A673 (cell line): ENCODE results near the gene SSTR4. TPM values are rescaled to one million over a fixed set of nuclear protein-coding genes. Genes with fewer than 3 reads are reported as not detected.

Source experiments
- BruUV-seq: library from RNA; stranded (reverse); fragments of 400-500 nt; replicated peaks from 2 replicates; lab custom pipeline; 2021; lab: Mats Ljungman, UMichigan
- CTCF ChIA-PET: fragments of 300-600 bp; sonication (Branson Sonifier 250); formaldehyde crosslinking; loops from one replicate; lab custom pipeline; 2022; ENCODE audit warnings: antibody characterized with exemption; lab: Charles Lee
- POLR2A ChIA-PET: fragments of 300-600 bp; sonication (Branson Sonifier 250); formaldehyde crosslinking; loops from one replicate; lab custom pipeline; 2022; ENCODE audit warnings: antibody characterized with exemption; ENCODE audit not compliant: low non-redundant PET; lab: Charles Lee
- DNase-seq: peaks from one replicate; pipeline ENCODE4 v3.0.0-alpha.2; 2015; ENCODE audit warnings: low spot score
- H3K27ac ChIP-seq: fragments of 200-600 bp; sonication (generic); 2 replicates; pipeline ENCODE4 v1.5.1; 2016; ENCODE audit warnings: mixed run types, low read depth, mild to moderate bottlenecking, mixed read lengths, antibody characterized with exemption, low read length; ENCODE audit not compliant: poor library complexity, severe bottlenecking
- H3K27me3 ChIP-seq: fragments of 200-600 bp; sonication (generic); replicated peaks from 2 replicates; pipeline ENCODE4 v1.6.1; 2017; ENCODE audit warnings: mixed run types, low read depth, mild to moderate bottlenecking, mixed read lengths, antibody characterized with exemption, low read length; ENCODE audit not compliant: insufficient read depth, poor library complexity
- H3K36me3 ChIP-seq: fragments of 200-600 bp; sonication (generic); 2 replicates; pipeline ENCODE4 v1.6.1; 2016; ENCODE audit warnings: mixed run types, mild to moderate bottlenecking, mixed read lengths, antibody characterized with exemption, low read length; ENCODE audit not compliant: insufficient read depth, poor library complexity, severe bottlenecking
- H3K4me1 ChIP-seq: fragments of 200-600 bp; sonication (generic); 2 replicates; pipeline ENCODE4 v1.6.1; 2017; ENCODE audit warnings: mixed run types, mild to moderate bottlenecking, mixed read lengths, antibody characterized with exemption, low read length; ENCODE audit not compliant: insufficient read depth, poor library complexity, severe bottlenecking
- H3K4me3 ChIP-seq: fragments of 200-600 bp; sonication (generic); 2 replicates; pipeline ENCODE4 v1.5.1; 2016; ENCODE audit warnings: low read depth, mixed run types, mild to moderate bottlenecking, mixed read lengths, low read length; ENCODE audit not compliant: poor library complexity, severe bottlenecking
- H3K9me3 ChIP-seq: fragments of 200-600 bp; sonication (generic); 2 replicates; pipeline ENCODE4 v1.6.1; 2016; ENCODE audit warnings: mixed run types, low read depth, mild to moderate bottlenecking, mixed read lengths, antibody characterized with exemption, low read length; ENCODE audit not compliant: poor library complexity, severe bottlenecking
- EZH2 ChIP-seq: fragments of 200-600 bp; sonication (generic); IDR thresholded peaks from 2 replicates; pipeline ENCODE4 v1.6.1; 2017; ENCODE audit warnings: borderline replicate concordance, low read depth, mild to moderate bottlenecking, mixed read lengths, antibody characterized with exemption, low read length; ENCODE audit not compliant: poor library complexity, severe bottlenecking
- intact Hi-C: fragments of 100-400 bp; cut with micrococcal nuclease; formaldehyde crosslinking; loops from one replicate; pipeline ENCODE4 v1.10.0; 2022; ENCODE audit not compliant: unreplicated experiment
- total RNA-seq: library from RNA; stranded (reverse); gene quantifications from 2 replicates; pipeline ENCODE4 v1.2.3, GENCODE V29; 2021
- TF ChIP-seq, protein P1 (sequence below): fragments of 300-800, 200-600 bp; sonication (generic); conservative IDR thresholded peaks from 2 replicates; pipeline ENCODE4 v1.5.1; 2017; ENCODE audit warnings: low read depth, mild to moderate bottlenecking, antibody characterized with exemption, low read length, moderate library complexity, mixed read lengths

The SSTR4 gene
- total RNA-seq, 1 experiment from 2014 or later = not detected

- peaks cover 11% of the 10 kb centered on the region for H3K27me3 ChIP-seq
- DNase-seq = no peak
- ChIA-PET POLR2A (no interaction called here), CTCF (no interaction called here)
- H3K36me3 ChIP-seq = no peaks in the 10 kb centered on the region
- TF ChIP-seq EZH2 = no peak
- TF ChIP-seq, protein P1, sequence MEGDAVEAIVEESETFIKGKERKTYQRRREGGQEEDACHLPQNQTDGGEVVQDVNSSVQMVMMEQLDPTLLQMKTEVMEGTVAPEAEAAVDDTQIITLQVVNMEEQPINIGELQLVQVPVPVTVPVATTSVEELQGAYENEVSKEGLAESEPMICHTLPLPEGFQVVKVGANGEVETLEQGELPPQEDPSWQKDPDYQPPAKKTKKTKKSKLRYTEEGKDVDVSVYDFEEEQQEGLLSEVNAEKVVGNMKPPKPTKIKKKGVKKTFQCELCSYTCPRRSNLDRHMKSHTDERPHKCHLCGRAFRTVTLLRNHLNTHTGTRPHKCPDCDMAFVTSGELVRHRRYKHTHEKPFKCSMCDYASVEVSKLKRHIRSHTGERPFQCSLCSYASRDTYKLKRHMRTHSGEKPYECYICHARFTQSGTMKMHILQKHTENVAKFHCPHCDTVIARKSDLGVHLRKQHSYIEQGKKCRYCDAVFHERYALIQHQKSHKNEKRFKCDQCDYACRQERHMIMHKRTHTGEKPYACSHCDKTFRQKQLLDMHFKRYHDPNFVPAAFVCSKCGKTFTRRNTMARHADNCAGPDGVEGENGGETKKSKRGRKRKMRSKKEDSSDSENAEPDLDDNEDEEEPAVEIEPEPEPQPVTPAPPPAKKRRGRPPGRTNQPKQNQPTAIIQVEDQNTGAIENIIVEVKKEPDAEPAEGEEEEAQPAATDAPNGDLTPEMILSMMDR = no peak
- no peaks in the 10 kb centered on the region for H3K9me3 ChIP-seq
- intact Hi-C loops = no loop called here
- no peak overlapping the region for H3K27ac ChIP-seq
- no peaks in the 10 kb centered on the region for H3K4me1 ChIP-seq
- no TSS peak for BruUV-seq
- H3K4me3 ChIP-seq = no peak overlapping the region
Observed at GRCh38 chr20:22993823-22994222, 41.3 kb upstream of the SSTR4 start.

DNA sequence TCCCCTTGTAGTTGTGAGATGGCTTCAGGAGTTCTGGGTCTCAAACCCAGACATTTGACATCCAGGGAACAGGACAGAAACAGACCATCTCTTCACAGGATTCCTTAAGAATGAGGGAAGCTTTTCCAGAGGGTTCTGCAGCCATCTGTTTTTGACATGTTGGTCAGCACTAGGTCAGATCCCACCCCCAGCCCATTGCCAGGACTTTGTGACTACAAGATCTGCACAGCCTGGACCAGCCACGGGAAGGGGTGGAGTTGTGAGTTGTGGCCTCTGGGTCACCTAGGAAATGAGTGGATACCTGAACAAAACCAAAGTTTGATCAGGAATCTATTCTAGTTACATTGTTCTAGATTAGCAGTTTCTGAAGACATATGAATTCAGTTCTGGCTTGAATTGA is 39.2 kb upstream of the SSTR4 start:
- TF ChIP-seq, protein P1 = no peak
- no peak for TF ChIP-seq EZH2
- CTCF ChIA-PET = no interaction called here
- no TSS peak for BruUV-seq

DNA sequence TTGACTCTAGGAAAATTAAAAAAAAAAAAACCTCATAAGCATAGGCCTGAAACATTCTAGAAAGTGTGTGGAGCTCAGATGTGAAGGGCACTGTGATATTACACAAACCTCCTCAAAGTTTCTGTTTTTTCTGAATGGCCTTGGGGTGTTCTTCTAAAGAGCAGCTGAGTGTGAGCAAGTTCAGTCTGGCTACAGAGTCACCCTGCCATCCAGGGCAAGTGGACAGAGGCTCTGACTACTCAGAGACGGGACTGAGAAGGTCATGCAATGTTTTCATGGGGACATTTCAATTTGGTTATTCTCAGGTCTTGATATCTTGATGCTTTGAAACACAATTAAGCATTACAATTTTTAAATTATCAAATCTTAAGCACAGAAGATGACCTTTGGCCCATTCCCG is 36.6 kb upstream of the SSTR4 start:
- no peak overlapping the region for H3K27ac ChIP-seq
- DNase-seq = no peak
- POLR2A ChIA-PET = no interaction called here
- no peaks in the 10 kb centered on the region for H3K36me3 ChIP-seq
- no peaks in the 10 kb centered on the region for H3K9me3 ChIP-seq
- no TSS peak for BruUV-seq
- TF ChIP-seq, protein P1 = no peak
- no peak for TF ChIP-seq EZH2
- intact Hi-C loops = no loop called here
- CTCF ChIA-PET = no interaction called here
- no peak overlapping the region for H3K4me3 ChIP-seq
- H3K4me1 ChIP-seq = no peaks in the 10 kb centered on the region
- H3K27me3 ChIP-seq = peaks cover 13% of the 10 kb centered on the region

More for the DNA sequence above, 39.2 kb upstream of the SSTR4 start:
- intact Hi-C loops = no loop called here
- no peak for DNase-seq
- no peaks in the 10 kb centered on the region for H3K36me3 ChIP-seq
- H3K4me3 ChIP-seq = no peak overlapping the region
- no peaks in the 10 kb centered on the region for H3K9me3 ChIP-seq
- POLR2A ChIA-PET = no interaction called here
- H3K4me1 ChIP-seq = no peaks in the 10 kb centered on the region
- no peak overlapping the region for H3K27ac ChIP-seq
- H3K27me3 ChIP-seq = peaks cover 11% of the 10 kb centered on the region
